HG03097 (cell line): ENCODE measurements around the gene GPR37L1.
"Not testable (repeated sequence)": the region's sequence is repeated elsewhere in the genome, so short reads cannot be mapped to it uniquely, and the experiment has no call there.

Experiments
- ATAC-seq: cut with Tn5 transposase; IDR thresholded peaks from one replicate; pipeline ENCODE4 v1.9.1; 2021; ENCODE audit not compliant: unreplicated experiment, low FRiP score

The GPR37L1 gene

GRCh38 chr1:202167054-202167453 lies 44.3 kb downstream of the GPR37L1 start:
- ATAC-seq = not testable (repeated sequence)

GRCh38 chr1:202167708-202168415 lies 45.1 kb downstream of the GPR37L1 start:
- no peak for ATAC-seq

DNA sequence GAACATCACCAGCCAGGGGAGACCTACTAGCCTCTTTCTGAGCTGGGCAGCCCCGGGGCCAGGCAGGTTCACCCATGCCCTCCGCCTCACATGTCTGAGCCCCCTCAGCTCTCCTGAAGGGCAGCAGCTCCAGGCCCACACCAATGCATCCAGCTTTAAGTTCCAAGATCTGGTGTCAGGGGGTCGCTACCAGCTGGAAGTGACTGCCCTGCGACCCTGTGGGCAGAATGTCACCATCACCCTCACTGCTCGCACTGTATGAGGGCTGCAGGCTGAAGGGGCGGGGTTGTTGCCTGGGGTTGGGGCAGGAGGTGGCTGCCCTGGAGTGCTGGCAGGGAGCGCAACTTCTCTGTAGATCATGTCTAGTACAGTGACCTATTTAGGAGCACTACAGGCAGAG lies 46.1 kb downstream of the GPR37L1 start:
- ATAC-seq = no peak

DNA sequence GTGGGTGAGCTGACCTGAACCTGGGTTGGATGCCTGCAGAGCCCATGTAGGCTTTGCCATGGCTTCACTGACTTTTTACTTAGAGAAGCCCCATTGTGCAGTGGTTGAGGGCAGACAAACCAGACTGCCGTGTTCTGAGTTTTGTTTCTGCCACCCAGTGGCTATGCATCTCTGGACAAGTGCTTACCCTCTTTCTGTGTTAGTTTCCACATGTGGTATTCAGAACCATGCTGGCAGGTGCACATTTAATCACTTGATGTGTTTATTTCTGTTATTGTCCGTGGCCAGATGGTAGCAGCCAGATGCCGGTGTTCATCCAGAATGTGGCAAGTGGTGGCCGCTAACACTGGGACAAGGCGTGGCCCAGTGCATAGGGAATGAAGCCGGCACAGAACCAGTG lies 48.0 kb downstream of the GPR37L1 start:
- no peak for ATAC-seq

DNA sequence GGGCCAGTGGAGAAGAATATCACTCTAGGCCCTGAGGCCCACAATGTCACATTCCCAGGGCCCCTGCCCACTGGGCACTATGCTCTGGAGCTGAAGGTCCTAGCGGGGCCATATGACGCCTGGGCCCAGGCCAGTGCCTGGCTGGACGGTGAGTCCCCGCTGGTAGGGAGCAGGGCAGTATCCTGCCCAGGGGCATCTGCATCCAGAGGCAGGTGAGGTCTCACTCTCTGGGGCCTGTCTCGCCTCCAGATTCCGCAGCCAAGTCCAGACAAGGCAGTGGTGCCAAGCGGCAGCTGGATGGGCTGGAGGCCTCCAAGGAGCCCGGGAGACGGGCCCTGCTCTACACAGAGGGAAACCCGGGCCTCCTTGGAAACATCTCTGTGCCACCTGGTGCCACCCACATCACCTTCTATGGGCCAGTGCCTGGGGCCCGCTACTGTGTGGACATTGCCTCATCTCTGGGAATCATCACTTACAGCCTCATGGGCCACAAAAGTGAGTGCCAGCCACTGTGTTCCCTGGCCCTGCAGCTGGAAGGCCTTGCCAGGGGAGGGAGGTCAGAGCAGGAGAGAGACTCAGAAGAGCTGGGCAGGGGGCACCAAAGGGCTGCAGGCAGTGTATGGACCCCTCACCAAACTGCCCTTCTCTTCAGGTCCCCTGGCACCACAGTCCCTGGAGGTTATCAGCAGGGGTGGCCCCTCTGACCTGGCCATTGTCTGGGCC lies 48.7 kb downstream of the GPR37L1 start:
- ATAC-seq = no peak

GRCh38 chr1:202172015-202172355 lies 49.3 kb downstream of the GPR37L1 start:
- no peak for ATAC-seq

GRCh38 chr1:202173993-202174392 lies 51.3 kb downstream of the GPR37L1 start:
- no peak for ATAC-seq

DNA sequence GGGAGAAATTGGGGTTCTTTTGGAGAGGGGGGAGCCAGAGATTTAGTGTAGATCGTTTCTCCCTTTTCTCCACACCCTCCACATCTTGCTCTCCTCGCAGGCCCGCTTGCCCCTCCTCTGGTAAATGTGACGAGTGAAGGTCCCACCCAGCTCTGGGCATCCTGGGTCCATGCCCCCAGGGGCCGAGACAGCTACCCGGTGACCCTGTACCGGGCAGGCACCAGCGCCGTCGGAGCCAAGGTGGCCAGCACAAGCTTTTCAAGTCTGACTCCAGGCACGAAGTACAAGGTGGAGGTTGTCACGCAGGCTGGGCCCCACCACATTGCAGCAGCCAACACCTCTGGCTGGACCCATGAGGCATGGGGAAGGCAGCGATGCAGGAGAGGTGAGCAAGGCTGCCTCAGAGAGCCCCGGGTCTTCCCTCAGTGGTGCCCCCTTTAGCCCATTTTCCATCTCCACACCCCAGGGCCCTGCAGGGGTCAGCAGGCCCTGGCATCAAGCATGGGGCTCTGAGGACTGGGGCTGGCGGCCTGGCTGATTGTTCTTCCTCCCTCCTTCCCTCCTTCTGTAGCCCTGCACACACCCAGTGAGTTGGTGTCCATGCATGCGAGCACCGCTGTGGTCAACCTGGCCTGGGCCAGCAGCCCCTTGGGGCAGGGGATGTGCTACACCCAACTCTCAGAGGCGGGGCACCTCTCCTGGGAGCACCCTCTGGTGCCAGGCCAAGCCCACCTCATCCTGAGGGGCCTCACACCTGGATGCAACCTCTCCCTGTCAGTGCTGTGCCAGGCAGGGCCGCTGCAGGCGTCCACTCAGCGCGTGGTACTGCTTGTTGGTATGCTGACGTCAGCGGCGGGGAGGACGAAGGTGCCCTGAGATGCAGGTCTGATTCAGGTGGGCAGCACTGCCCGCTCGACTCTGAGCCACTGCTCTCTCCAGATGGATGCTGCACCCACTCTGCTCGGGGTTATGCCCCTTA lies 54.5 kb downstream of the GPR37L1 start:
- ATAC-seq = no peak

GRCh38 chr1:202179828-202180750 lies 57.4 kb downstream of the GPR37L1 start:
- no peak for ATAC-seq

DNA sequence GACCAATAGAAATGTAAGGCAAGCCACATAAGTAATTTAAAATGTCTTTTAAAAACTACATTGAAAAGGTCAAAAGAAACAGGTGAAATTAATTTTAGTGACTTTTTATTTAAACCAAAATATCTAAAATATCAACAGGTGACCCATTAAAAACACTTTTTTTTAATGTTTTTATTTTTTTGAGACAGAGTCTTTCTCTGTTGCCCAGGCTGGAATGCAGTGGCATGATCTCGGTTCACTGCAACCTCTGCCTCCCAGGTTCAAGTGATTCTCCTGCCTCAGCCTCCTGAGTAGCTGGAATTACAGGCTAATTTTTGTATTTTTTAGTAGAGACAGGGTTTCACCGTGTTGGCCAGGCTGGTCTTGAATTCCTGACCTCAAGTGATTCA lies 58.0 kb downstream of the GPR37L1 start:
- not testable (repeated sequence) for ATAC-seq

GRCh38 chr1:202181586-202181985 lies 58.9 kb downstream of the GPR37L1 start:
- ATAC-seq = no peak

DNA sequence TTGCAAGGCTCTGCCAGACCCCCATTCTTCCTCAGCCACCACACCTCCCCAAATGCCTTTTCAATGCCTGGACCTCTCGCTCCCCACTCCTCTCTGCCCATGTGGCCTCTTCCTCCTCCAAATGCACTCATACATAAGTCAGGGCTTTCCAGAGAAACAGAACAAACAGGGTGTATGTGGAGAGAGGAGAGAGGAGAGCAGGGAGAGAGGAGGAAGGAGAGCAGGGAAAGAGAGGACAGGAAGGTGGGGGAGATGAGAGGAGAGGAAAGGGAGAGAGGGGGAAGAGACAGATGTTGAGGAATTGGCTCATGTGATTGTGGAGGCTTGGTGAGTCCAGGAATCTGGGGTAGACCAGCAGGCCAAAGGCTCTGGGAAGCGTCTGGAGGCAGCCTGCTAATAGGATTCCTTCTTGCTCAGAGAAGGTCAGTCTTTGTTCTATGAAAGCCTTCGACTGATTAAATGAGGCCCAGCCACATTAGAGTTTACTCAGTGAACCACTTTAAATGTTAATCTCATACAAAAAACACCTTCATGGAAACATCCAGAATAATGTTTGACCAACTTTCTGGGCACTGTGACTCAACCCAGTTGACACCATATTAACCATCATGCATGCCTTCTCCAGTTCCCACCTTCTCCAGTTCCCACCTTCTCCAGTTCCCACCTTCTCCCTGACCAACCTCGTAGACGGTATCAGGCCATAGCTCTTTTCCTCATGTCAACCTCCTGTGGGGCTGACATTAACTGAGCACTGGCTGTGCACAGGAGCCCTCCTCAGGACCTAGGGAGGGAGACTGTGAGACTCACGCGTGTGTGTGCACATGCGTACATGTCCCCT lies 59.5 kb downstream of the GPR37L1 start:
- ATAC-seq = no peak
